ENCODE data around the gene FBXO41.

Gene FBXO41

DNA sequence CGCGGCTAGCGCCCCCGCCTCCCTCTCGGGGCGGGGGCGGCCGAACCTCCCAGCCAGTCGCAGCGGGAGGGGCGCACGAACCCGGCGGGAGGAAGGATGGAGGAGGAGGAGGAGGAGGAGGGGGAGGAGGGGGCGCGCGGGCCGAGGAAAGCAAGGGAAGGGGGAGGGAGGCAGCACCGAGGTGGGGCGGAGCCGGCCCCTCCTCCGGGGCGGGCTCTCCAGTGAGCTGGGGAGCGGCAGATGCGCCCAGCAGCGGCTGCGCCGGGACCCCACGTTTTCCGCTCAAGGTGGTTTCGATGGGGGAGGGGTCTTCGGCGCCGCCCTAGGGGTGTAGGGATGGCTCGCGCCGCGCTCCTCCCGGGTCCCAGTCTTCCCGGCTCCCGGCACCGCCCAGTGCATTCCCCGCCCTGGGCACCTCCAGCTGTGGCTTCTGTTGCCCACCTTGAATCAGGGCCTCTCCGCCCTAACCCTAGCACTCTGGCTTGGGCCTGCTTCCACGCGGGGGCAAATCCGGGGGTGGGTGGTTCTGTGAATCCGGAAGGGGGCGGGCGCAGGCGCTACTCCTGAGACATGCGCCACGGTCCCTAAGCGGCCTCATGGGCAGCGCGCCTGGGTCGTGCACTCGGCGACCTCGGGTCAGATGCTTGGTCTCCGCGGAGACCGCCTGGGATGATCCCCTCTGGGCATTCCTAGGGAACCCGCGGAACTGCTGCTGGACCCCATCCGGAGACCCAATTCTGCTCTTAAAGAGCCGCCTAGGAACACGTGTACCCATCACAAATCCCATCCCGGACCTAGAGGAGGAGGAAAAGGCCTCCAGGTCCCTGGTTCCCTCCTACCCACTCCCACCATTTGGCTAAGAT lies at the start of gene FBXO41:
TSS of gene FBXO41 (minus strand) at position 183 of the 863 bp plus-strand sequence. CDS start 14,848 bp downstream, outside the sequence.
- DNase-seq, result no peak

GRCh38 chr2:73334045-73334444 lies 49.8 kb upstream of the FBXO41 start:
- no peak for DNase-seq

- DNase-seq, result no peak
Measured at GRCh38 chr2:73333564-73333963, 49.3 kb upstream of the FBXO41 start.

- DNase-seq, result no peak
Measured at GRCh38 chr2:73324126-73324725, 39.9 kb upstream of the FBXO41 start.

DNA sequence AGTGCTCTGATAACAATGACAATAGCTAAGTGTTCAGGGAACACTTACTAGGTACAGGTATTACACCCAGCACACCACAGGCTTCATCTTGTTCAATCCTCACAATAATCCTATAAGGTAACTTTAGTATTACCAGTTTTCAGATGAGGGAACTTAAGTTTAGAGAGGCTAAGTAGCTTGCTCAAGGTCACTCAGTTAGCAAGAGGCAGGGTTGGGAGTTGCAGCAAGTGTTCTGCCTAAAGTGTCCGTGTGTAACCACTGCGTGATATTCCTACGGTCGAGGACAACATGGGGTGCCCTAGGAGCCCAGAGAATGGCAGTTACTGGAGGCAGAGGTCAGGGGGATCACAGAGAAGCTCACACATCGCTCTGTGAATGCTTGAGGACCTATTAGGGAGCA lies 39.3 kb upstream of the FBXO41 start:
- no peak for DNase-seq

- DNase-seq, result no peak
Measured at GRCh38 chr2:73314441-73314840, 30.2 kb upstream of the FBXO41 start.

DNA sequence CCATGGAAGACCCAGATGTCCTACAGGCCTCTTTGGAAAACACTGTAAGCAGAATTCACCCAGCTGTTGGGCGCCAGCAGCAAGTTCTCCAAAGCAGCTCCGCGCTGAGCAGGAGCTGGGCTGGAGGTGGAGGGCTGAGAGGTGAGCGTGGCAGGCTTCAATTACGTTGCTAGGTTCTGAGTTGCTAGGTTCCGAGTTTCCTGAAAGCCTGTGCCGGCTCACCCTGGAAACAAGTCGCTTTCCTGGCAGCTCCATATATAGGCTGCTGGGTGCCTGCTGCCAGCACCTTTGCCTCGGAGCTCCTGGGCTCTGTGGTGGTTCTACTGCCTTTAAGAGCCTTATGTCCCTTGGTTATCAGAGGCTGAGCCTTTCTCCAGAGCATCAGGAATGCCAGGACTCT lies 23.4 kb upstream of the FBXO41 start:
- DNase-seq, result no peak

DNA sequence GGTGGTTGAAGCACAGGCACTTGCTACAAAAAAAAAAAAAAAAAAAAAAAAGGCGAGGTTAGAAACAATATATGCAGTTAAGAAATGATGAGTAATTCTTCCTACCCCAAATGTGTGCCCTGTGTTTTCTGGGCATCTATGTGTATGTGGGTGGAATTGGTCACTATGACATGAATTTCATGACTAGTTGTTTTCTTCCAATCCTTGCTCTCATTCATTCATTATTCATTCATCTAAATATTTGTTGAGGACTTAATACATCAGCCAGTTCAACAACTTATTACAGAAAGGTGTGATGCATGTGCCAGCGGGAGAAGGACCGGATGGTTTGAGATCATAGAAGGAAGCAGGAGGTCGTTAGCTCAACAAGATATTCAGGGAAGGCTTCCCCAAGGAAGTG lies 17.4 kb upstream of the FBXO41 start:
- no peak for DNase-seq

GRCh38 chr2:73300926-73301325 lies 16.6 kb upstream of the FBXO41 start:
- no peak for DNase-seq

- DNase-seq, result no peak
Measured at GRCh38 chr2:73297586-73297985, 13.3 kb upstream of the FBXO41 start.

- DNase-seq, result no peak
Measured at GRCh38 chr2:73297151-73297559, 12.9 kb upstream of the FBXO41 start.

DNA sequence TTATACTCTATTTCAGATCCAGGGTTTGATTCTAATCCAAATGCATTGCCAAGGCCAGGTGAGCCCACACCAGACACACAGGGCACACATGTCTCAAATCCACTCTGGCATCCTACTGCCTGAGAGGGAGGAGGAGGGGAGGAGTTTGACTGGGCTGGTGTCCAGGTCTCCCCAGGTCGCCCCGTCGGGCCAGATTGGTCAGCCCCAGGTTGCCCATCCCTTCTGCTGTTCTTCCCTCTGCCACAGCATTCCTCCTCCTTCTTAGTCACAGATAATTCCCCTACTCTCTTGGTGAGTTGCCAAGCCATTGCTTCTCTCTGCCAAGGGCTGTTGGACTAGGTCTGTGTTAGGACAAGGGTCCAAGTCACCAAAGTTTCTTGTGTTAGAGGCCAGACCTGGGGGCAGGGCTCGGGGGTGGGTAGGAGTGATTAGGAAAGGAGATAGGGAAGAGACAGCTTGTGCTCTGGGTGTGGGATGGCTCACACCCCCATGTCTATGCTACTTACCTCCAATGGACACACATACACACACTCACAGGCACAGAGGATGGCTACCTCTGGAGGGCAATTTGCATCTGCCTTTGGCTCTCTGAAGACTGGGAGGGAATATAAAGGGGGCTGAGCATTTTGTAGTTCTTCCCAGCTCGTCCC lies 11.6 kb upstream of the FBXO41 start:
- no peak for DNase-seq

GRCh38 chr2:73294239-73294638 lies 10.0 kb upstream of the FBXO41 start:
- DNase-seq, result no peak

DNA sequence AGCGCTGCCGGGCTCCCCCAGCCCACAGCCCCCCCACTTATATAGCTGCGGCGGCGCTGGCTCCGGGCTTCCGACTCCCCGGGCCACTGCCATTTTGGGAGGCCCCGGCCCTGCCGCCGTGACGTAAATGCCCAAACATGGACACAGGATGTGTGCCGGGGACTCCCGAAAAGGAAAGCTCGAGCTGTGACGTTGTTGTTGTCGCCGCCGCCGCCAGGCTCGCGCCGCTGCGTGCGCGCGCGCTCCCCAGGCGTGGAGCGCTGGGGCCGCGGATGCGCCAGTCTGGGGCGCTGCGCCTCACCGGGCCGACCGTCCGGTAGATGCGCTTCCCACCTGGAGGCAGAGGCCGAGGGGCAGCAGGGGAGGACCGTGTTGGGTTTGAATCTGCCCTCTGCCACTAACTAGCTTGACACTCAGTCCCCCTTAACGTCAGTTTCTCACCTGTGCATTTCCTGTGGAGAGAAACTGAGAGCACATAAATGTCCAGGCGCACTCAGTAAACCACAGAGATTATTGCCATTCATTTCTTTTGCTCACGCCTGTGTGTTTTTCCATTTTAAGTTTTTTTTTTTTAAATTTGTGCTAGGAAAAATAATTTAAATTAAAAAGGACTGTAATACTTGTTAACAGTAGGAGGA lies 9.4 kb upstream of the FBXO41 start, which contains the start of gene EGR4:
TSS of gene EGR4 (minus strand) at position 15 of the 638 bp plus-strand sequence. CDS start 231 bp downstream, outside the sequence.
- DNase-seq, result peak; percentile 60

GRCh38 chr2:73292906-73293533 lies 8.7 kb upstream of the FBXO41 start:
- DNase-seq, result no peak

DNA sequence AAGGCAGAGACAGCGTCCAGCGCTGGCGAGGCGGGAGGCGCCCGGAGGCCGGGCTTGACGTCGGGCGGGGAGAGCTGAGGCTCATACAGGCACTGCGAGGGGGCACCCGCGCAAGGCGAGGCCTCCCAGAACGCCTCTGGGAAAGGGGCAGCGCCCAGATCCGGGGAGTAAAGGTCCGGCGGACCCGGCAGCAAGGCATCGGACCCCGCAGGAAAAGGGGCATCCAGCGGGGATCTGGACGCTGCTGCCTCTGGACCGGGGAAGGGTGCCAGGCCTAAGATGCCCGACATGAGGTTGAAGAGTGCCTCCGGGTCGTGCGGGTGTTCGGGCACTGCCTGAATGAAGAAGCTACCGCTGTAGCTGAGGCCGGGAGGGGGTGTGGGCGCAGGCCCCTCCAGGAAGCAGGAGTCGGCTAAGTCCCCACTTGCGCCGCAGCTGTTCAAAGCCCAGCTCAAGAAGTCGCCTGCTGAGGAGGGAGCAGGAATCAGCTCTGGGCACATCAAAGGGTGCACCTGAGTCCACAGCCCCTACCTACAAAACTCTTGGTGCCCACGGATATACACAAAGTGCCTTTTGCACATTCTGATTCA lies 8.1 kb upstream of the FBXO41 start:
- DNase-seq, result no peak

DNA sequence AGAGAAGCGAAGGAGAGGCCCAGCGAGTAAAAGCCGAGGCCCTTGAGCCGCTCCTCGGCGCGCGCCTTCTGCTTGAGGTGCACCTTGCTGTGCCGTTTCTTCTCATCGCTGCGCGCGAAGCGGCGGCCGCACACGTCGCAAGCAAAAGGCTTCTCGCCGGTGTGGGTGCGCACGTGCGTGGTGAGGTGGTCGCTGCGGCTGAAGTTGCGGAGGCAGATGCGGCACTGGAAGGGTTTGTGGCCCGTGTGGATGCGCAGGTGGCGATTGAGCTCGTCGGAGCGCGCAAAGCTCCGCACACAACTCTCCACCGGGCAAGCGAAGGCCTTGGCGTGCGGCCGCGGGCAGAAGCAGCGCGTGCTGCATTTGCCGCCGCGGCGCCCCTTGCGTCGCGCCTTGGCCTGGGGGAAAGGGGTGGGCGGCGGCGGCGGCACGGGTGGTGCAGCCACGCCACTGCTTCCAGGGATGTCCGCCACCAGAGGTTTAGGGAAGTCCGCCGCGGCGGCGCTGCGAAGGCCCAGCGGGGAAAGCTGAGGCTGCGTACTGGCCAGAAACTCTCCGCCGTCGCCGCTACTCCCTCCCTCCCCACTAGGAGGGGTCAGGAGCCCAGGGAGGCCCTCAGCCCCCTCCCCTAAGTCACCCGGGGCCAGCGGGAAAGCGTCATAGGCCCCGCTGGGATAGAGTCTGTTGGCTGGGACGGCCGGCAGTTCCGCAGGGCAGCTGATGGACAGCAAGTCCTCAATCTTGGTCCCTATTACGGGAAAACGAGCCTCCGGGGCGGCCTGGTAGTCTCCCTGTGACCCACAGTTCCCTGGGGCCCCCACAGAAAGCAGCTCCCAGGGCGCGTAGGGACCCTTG lies 7.4 kb upstream of the FBXO41 start:
- DNase-seq, result no peak

DNA sequence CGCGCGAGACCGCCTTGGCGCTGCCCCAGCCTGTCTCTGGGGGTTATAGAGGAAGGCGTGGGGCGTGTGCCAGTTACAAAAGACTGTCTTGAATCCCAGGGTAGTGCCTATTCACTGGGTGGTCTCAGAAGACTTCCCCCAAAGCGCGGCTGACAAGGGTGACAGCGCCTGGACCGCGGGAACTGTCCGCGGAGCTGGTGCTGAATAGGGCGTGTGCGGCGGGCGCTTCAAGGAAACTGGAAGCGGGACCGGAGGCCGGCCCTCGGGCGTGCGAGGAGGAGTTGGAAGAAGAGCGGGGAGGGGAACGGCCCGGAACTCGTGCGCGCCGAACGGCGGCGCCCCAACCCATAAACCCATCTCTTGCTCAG lies 6.8 kb upstream of the FBXO41 start:
- peak; percentile 64 for DNase-seq

GRCh38 chr2:73290049-73290839 lies 6.0 kb upstream of the FBXO41 start:
- peak; percentile 54 for DNase-seq

GRCh38 chr2:73289304-73289703 lies 5.0 kb upstream of the FBXO41 start:
- DNase-seq, result peak; percentile 20
